ENCODE results near the gene GPR32.
A peak's percentile ranks its signal among the peaks of the same experiment; 100 is the strongest.
"Not testable (repeated sequence)": the region's sequence is repeated elsewhere in the genome, so short reads cannot be mapped to it uniquely, and the experiment has no call there.

The GPR32 gene, protein sequence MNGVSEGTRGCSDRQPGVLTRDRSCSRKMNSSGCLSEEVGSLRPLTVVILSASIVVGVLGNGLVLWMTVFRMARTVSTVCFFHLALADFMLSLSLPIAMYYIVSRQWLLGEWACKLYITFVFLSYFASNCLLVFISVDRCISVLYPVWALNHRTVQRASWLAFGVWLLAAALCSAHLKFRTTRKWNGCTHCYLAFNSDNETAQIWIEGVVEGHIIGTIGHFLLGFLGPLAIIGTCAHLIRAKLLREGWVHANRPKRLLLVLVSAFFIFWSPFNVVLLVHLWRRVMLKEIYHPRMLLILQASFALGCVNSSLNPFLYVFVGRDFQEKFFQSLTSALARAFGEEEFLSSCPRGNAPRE

DNA sequence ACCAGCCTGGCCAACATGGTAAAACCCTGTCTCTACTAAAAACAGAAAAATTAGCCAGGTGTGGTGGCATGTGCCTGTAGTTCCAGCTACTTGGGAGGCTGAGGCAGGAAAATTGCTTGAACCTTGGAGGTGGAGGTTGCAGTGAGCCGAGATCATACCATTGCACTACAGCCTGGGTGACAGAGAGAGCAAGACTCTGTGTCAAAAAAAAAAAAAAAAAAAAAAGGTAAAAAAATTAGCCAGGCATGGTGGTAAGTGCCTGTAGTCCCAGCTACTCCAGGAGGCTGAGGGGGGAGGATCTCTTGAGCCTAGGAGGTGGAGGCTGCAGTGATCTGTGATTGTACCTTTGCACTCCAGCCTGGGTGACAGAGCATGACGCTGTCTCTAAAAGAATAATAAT, at the start of gene GPR32:
Gene GPR32 (plus strand): TSS at position 301 of the 400 bp plus-strand sequence. CDS start 137 bp downstream, outside the sequence.
- H3K27ac ChIP-seq (ENCODE audit: low read depth, low read length); H3K9me3 ChIP-seq (ENCODE audit: low read length); H3K4me1 ChIP-seq (ENCODE audit: insufficient read depth, low read length); H3K9ac ChIP-seq (ENCODE audit: low read length); H3K36me3 ChIP-seq (ENCODE audit: insufficient read depth, low read length); H3K4me3 ChIP-seq (ENCODE audit: low read depth in 1 of 2, low read length in 2 of 2): not testable (repeated sequence)
- H3K27me3 ChIP-seq (ENCODE audit: control insufficient read depth in 1 of 2, insufficient read depth in 2 of 2, low read length in 2 of 2), result peaks cover 0 to 10% of the 10 kb centered on the region in 2 donors

DNA sequence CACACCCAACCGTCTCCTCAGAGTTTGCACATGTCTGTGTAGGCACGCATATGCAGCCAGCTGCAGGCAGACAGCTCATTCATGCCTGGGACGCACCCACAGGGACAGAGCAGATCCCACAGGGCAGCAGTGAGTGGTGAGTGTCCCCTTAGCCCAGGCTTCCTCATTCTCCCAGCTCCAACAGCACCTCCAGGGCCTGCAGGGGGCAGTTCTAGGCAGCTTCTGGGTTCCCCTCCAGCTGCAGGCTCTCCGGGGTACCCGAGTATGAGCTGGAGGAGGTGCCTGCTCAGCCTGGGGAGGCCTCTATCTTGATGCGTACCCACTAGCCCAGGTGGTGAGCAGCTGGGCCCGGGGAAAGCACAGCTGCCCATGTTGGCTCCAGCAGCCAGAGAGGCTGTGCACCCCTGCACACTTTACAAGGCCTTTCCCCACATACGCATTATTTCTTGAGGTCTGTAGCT, 49.3 kb upstream of the GPR32 start:
- peaks cover 6 to 50% of the 10 kb centered on the region in 2 donors for H3K27me3 ChIP-seq (ENCODE audit: control insufficient read depth in 1 of 2, insufficient read depth in 2 of 2, low read length in 2 of 2)
- no peak overlapping the region for H3K4me3 ChIP-seq (ENCODE audit: low read depth in 1 of 2, low read length in 2 of 2)
- H3K9ac ChIP-seq (ENCODE audit: low read length), result no peak overlapping the region
- no peaks in the 10 kb centered on the region for H3K9me3 ChIP-seq (ENCODE audit: low read length)
- H3K27ac ChIP-seq (ENCODE audit: low read depth, low read length), result no peak overlapping the region
- H3K4me1 ChIP-seq (ENCODE audit: insufficient read depth, low read length), result peaks cover 10% of the 10 kb centered on the region
- H3K36me3 ChIP-seq (ENCODE audit: insufficient read depth, low read length), result no peaks in the 10 kb centered on the region

DNA sequence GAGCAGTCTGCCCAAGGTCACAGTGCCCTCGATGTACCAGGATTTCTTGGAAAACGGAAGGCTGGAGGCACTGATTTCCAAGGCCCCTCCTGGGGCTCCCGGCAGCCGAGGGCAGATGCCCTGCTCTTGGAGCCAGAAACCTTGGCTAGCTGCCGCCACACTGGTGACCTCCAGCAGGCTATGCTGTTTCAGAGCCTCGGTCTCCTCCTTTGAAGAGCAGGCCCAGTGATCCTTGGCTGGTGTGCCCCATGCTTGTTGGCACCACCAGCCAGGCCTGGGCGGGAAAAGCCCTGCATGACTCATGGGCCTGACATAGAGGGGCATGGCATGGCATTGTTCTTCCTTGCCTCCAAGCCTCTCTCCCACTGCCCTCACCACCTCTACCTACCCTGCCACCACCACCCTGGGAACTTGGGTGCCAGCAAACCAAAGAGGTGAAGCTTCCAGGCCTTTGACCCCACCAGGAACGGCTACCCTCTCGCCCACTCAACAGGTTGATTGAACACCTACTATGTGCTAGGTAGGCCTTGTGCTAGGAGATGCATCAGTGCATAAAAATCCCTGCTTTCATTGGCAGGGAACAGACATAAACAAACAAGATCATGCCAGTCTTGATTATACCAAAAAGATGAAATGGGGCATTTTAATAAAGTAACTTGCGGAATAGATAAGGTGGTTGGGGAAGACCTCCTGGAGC, 48.7 kb upstream of the GPR32 start:
- Histone ChIP-seq H3K9me3 (ENCODE audit: low read length) (no peaks in the 10 kb centered on the region), H3K9ac (ENCODE audit: low read length) (no peak overlapping the region), H3K36me3 (ENCODE audit: insufficient read depth, low read length) (no peaks in the 10 kb centered on the region), H3K4me1 (ENCODE audit: insufficient read depth, low read length) (peaks cover 11% of the 10 kb centered on the region), H3K27me3 (ENCODE audit: control insufficient read depth in 1 of 2, insufficient read depth in 2 of 2, low read length in 2 of 2) (peaks cover 6 to 46% of the 10 kb centered on the region in 2 donors), H3K27ac (ENCODE audit: low read depth, low read length) (no peak overlapping the region), H3K4me3 (ENCODE audit: low read depth in 1 of 2, low read length in 2 of 2) (no peak overlapping the region)

DNA sequence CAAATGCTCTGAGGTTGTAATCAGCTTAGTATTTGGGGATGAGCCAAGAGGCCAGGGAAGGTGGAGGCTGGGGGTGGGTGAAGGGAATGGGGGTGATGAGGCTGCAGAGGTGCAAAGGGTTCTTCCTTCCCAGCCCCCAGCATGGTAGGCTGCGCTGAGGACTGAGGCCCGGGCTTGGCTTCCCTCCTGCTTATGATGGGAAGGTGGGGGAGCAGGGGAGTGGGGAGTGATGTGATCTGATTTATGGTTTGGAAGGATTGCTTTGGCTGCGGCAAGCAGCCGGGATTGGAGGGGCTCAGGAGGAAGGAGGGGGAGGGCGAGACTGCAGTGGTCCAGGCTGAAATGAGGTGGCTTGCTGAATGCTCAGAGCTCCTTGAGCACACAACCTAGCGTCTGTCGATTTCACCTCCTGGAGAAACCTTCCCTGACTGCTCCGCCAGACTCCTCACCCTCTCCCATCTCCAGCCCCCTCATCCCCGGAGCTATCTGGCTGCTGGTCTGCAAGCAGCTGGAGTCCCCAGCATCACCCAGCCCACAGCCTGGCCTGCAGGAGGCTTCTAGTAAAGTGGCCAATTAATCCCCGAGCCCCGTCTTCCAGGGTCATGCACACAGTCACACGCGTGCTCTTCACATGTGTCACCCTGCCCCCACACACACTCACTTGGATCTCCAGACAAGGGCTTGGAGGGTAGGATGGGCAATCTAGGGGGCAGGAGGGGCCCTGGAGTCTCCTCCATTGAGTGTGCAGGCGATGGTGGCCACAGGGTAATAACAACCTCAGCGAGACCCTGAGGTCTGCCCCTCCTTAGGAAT, 47.9 kb upstream of the GPR32 start:
- Histone ChIP-seq H3K27ac (ENCODE audit: low read depth, low read length) (peak overlapping the region; percentile 16), H3K27me3 (ENCODE audit: control insufficient read depth in 1 of 2, insufficient read depth in 2 of 2, low read length in 2 of 2) (peaks cover 4 to 38% of the 10 kb centered on the region in 2 donors), H3K4me1 (ENCODE audit: insufficient read depth, low read length) (peaks cover 11% of the 10 kb centered on the region), H3K36me3 (ENCODE audit: insufficient read depth, low read length) (no peaks in the 10 kb centered on the region), H3K9ac (ENCODE audit: low read length) (no peak overlapping the region), H3K4me3 (ENCODE audit: low read depth in 1 of 2, low read length in 2 of 2) (no peak overlapping the region), H3K9me3 (ENCODE audit: low read length) (no peaks in the 10 kb centered on the region)

DNA sequence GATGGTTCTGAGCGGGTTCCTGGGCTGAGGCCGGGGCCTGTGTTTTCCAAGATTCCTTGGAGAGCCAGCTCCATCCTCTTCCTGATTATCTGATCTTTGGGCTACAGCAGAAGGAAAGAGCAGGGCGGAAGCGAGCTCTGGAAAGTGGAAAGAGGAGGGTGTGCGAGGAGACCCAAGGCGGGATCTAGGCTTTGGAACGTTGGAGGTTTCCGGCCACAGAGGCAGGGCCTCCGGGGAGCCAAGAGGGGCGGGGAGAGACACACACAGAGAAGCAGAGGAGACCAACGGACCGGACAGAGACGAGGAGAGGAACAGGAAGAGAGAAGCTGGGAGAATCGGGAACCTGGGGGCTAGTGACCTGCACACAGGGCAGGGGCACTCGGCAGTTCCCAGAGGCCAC, 47.2 kb upstream of the GPR32 start, which contains the start of gene CLEC11A:
Gene CLEC11A (plus strand): TSS at position 296 of the 400 bp plus-strand sequence. CDS start 162 bp downstream, outside the sequence.
- peaks cover 2 to 38% of the 10 kb centered on the region in 2 donors for H3K27me3 ChIP-seq (ENCODE audit: control insufficient read depth in 1 of 2, insufficient read depth in 2 of 2, low read length in 2 of 2)
- peaks cover 11% of the 10 kb centered on the region for H3K4me1 ChIP-seq (ENCODE audit: insufficient read depth, low read length)
- no peaks in the 10 kb centered on the region for H3K36me3 ChIP-seq (ENCODE audit: insufficient read depth, low read length)
- peak within 1 kb of the TSS; percentile 47 to 54 for H3K4me3 ChIP-seq (ENCODE audit: low read depth in 1 of 2, low read length in 2 of 2)
- no peaks in the 10 kb centered on the region for H3K9me3 ChIP-seq (ENCODE audit: low read length)
- H3K27ac ChIP-seq (ENCODE audit: low read depth, low read length), result peak within 1 kb of the TSS; percentile 16
- peak within 1 kb of the TSS; percentile 27 for H3K9ac ChIP-seq (ENCODE audit: low read length)

DNA sequence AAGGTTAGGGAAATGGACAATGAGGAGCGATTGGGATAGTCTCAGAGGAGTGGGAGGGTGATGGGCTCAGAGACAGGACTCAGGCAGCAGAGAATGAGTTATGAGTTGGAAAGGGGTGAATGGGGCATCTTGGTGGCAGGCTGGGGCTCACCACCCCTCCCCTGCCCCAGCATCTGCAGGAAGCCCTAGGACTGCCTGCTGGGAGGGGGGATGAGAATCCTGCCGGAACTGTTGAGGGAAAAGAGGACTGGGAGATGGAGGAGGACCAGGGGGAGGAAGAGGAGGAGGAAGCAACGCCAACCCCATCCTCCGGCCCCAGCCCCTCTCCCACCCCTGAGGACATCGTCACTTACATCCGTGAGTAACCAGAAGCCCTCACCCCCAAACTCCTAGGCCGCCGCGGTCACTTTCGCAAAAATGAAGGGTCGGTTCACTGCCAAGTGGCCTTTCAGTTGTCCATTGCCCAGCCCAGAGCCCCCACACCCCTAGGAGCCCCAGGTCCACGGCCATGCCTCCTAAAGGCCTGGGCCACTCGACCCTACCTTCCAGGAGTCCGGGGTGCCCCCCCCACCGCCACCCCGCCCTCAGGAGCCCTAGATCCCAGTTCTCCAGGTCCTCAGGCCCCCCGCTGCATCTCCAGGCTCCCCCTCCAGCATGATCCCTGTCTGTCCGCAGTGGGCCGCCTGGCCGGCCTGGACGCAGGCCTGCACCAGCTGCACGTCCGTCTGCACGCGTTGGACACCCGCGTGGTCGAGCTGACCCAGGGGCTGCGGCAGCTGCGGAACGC, 46.3 kb upstream of the GPR32 start:
- Histone ChIP-seq H3K36me3 (ENCODE audit: insufficient read depth, low read length) (no peaks in the 10 kb centered on the region), H3K4me3 (ENCODE audit: low read depth in 1 of 2, low read length in 2 of 2) (peak overlapping the region; percentile 47 to 54), H3K9me3 (ENCODE audit: low read length) (no peaks in the 10 kb centered on the region), H3K27ac (ENCODE audit: low read depth, low read length) (peak overlapping the region; percentile 3), H3K27me3 (ENCODE audit: control insufficient read depth in 1 of 2, insufficient read depth in 2 of 2, low read length in 2 of 2) (peaks cover 4 to 35% of the 10 kb centered on the region in 2 donors), H3K9ac (ENCODE audit: low read length) (peak overlapping the region; percentile 27), H3K4me1 (ENCODE audit: insufficient read depth, low read length) (peaks cover 11% of the 10 kb centered on the region)

DNA sequence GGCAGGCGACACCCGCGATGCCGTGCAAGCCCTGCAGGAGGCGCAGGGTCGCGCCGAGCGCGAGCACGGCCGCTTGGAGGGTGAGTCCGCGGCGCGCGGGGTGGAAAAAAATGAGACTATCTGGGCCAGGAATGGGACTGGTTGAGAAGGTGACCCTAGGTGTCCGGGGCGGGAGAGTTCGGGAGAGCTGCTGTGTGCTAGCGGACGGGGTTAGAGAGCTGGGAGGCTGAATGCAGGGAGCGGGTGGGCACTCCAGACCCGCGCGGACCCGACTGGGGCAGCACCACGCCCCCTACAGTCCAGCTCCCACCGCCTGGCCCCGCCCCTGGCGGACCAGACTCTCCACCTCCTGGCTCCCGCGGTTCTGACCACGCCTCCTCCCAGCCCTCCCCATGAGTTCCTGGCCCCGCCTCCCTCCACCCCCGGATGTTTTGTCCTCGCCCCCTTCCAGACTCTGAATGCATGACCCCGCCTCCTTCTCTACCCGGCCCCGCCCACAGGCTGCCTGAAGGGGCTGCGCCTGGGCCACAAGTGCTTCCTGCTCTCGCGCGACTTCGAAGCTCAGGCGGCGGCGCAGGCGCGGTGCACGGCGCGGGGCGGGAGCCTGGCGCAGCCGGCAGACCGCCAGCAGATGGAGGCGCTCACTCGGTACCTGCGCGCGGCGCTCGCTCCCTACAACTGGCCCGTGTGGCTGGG, 45.6 kb upstream of the GPR32 start:
- peaks cover 4 to 32% of the 10 kb centered on the region in 2 donors for H3K27me3 ChIP-seq (ENCODE audit: control insufficient read depth in 1 of 2, insufficient read depth in 2 of 2, low read length in 2 of 2)
- H3K4me1 ChIP-seq (ENCODE audit: insufficient read depth, low read length), result peaks cover 11% of the 10 kb centered on the region
- no peak overlapping the region for H3K9ac ChIP-seq (ENCODE audit: low read length)
- H3K9me3 ChIP-seq (ENCODE audit: low read length), result no peaks in the 10 kb centered on the region
- no peaks in the 10 kb centered on the region for H3K36me3 ChIP-seq (ENCODE audit: insufficient read depth, low read length)
- H3K4me3 ChIP-seq (ENCODE audit: low read depth in 1 of 2, low read length in 2 of 2), result peak overlapping the region; percentile 47 to 54
- H3K27ac ChIP-seq (ENCODE audit: low read depth, low read length), result peak overlapping the region; percentile 61

DNA sequence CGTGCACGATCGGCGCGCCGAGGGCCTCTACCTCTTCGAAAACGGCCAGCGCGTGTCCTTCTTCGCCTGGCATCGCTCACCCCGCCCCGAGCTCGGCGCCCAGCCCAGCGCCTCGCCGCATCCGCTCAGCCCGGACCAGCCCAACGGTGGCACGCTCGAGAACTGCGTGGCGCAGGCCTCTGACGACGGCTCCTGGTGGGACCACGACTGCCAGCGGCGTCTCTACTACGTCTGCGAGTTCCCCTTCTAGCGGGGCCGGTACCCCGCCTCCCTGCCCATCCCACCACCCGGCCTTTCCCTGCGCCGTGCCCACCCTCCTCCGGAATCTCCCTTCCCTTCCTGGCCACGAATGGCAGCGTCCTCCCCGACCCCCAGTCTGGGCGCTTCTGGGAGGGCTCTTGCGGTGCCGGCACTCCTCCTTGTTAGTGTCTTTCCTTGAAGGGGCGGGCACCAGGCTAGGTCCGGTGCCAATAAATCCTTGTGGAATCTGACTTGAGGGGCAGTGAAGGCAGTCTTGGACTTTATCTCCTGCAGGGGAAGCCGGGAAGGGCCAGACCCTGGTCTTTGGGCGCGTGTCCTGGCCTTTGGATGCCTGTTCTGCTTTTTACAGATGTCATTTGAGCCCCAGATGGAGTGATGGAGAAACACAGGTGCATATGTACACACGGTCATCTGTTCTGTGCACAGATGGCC, 44.9 kb upstream of the GPR32 start:
- Histone ChIP-seq H3K9ac (ENCODE audit: low read length) (no peak overlapping the region), H3K27me3 (ENCODE audit: control insufficient read depth in 1 of 2, insufficient read depth in 2 of 2, low read length in 2 of 2) (peaks cover 4 to 32% of the 10 kb centered on the region in 2 donors), H3K27ac (ENCODE audit: low read depth, low read length) (peak overlapping the region; percentile 61), H3K4me3 (ENCODE audit: low read depth in 1 of 2, low read length in 2 of 2) (peak overlapping the region; percentile 38 to 54), H3K4me1 (ENCODE audit: insufficient read depth, low read length) (peaks cover 11% of the 10 kb centered on the region), H3K9me3 (ENCODE audit: low read length) (no peaks in the 10 kb centered on the region), H3K36me3 (ENCODE audit: insufficient read depth, low read length) (no peaks in the 10 kb centered on the region)

DNA sequence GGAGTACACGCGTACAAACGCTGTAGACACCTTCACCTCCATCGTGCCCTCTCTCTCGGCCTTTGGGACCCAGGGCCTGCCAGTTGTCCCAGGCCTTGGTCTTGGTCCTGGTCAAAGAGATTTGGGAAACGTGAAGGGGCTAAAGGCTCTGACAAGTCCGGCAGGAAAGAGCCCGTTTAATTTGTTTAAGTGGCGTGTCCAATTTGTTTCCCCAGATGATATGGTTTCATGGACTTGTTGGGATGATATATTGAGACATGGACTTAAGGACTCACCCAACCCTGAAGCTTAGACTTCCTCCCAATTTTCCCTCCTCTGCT, 44.4 kb upstream of the GPR32 start:
- Histone ChIP-seq H3K27me3 (ENCODE audit: control insufficient read depth in 1 of 2, insufficient read depth in 2 of 2, low read length in 2 of 2) (peaks cover 4 to 32% of the 10 kb centered on the region in 2 donors), H3K4me1 (ENCODE audit: insufficient read depth, low read length) (peaks cover 11% of the 10 kb centered on the region), H3K27ac (ENCODE audit: low read depth, low read length) (peak overlapping the region; percentile 61), H3K9me3 (ENCODE audit: low read length) (no peaks in the 10 kb centered on the region), H3K9ac (ENCODE audit: low read length) (no peak overlapping the region), H3K4me3 (ENCODE audit: low read depth in 1 of 2, low read length in 2 of 2) (peak overlapping the region; percentile 38 to 54), H3K36me3 (ENCODE audit: insufficient read depth, low read length) (no peaks in the 10 kb centered on the region)

Data from muscle layer of colon (tissue), 2 donors.